Measurements from ENCODE around the gene TPRG1L. TPM values are rescaled to one million over a fixed set of nuclear protein-coding genes. Genes with fewer than 3 reads are reported as not detected.

Gene TPRG1L
- total RNA-seq, 1 donor from 2014 or later = 14.7 TPM

- no peak for DNase-seq (ENCODE audit: low spot score)
Observed at GRCh38 chr1:3645247-3645646, 20.4 kb downstream of the TPRG1L start.

GRCh38 chr1:3645666-3646355 lies 21.0 kb downstream of the TPRG1L start:
- DNase-seq (ENCODE audit: low spot score) = no peak

GRCh38 chr1:3646596-3646995 lies 21.8 kb downstream of the TPRG1L start:
- no peak for DNase-seq (ENCODE audit: low spot score)

- DNase-seq (ENCODE audit: low spot score) = peak; percentile 94
Observed at GRCh38 chr1:3649342-3650247, 24.8 kb downstream of the TPRG1L start, which contains the start of gene WRAP73. Gene WRAP73 (minus strand): TSS chr1:3650103. CDS start chr1:3649999, 104 bp downstream.

GRCh38 chr1:3650248-3651025 lies 25.6 kb downstream of the TPRG1L start:
- DNase-seq (ENCODE audit: low spot score) = no peak

GRCh38 chr1:3651026-3651929 lies 26.5 kb downstream of the TPRG1L start:
- DNase-seq (ENCODE audit: low spot score) = no peak

- DNase-seq (ENCODE audit: low spot score) = no peak
Observed at GRCh38 chr1:3651930-3652547, 27.2 kb downstream of the TPRG1L start, which contains the start of gene TP73. Gene TP73 (plus strand): TSS chr1:3652516. CDS start chr1:3682366, 29,850 bp downstream.

GRCh38 chr1:3652548-3653285 lies 27.9 kb downstream of the TPRG1L start:
- DNase-seq (ENCODE audit: low spot score) = no peak

- no peak for DNase-seq (ENCODE audit: low spot score)
Observed at GRCh38 chr1:3653286-3653618, 28.4 kb downstream of the TPRG1L start.

GRCh38 chr1:3654549-3655281 lies 29.9 kb downstream of the TPRG1L start:
- no peak for DNase-seq (ENCODE audit: low spot score)

GRCh38 chr1:3656450-3657095 lies 31.8 kb downstream of the TPRG1L start:
- no peak for DNase-seq (ENCODE audit: low spot score)

- DNase-seq (ENCODE audit: low spot score) = no peak
Observed at GRCh38 chr1:3657096-3657475, 32.3 kb downstream of the TPRG1L start.

- no peak for DNase-seq (ENCODE audit: low spot score)
Observed at GRCh38 chr1:3657578-3658230, 32.9 kb downstream of the TPRG1L start.

- DNase-seq (ENCODE audit: low spot score) = no peak
Observed at GRCh38 chr1:3658231-3658615, 33.4 kb downstream of the TPRG1L start.

GRCh38 chr1:3659093-3659492 lies 34.3 kb downstream of the TPRG1L start:
- no peak for DNase-seq (ENCODE audit: low spot score)

GRCh38 chr1:3660704-3661103 lies 35.9 kb downstream of the TPRG1L start:
- DNase-seq (ENCODE audit: low spot score) = no peak

- DNase-seq (ENCODE audit: low spot score) = no peak
Observed at GRCh38 chr1:3661631-3662030, 36.8 kb downstream of the TPRG1L start.

GRCh38 chr1:3662080-3662671 lies 37.4 kb downstream of the TPRG1L start:
- DNase-seq (ENCODE audit: low spot score) = no peak
